IPS DF 6.9 (cell line): ENCODE results near the gene LCOR.

Source experiments
- DNase-seq: peaks from one replicate; pipeline ENCODE4 v3.0.0-alpha.2; 2013; ENCODE audit warnings: low read depth, low spot score
- H3K27ac ChIP-seq: one replicate; pipeline ENCODE4 v1.5.1; 2013; ENCODE audit warnings: low read length, control low read depth
- H3K27me3 ChIP-seq: 2 replicates; pipeline ENCODE4 v1.6.1; 2013; ENCODE audit warnings: mild to moderate bottlenecking, low read length; ENCODE audit not compliant: control insufficient read depth, insufficient read depth
- H3K36me3 ChIP-seq: 2 replicates; pipeline ENCODE4 v1.6.1; 2013; ENCODE audit warnings: low read length; ENCODE audit not compliant: control insufficient read depth, insufficient read depth
- H3K4me1 ChIP-seq: 2 replicates; pipeline ENCODE4 v1.6.1; 2013; ENCODE audit warnings: low read length; ENCODE audit not compliant: control insufficient read depth, insufficient read depth
- H3K4me3 ChIP-seq: 2 replicates; pipeline ENCODE4 v1.5.1; 2013; ENCODE audit warnings: mild to moderate bottlenecking, low read length
- H3K9me3 ChIP-seq: 2 replicates; pipeline ENCODE4 v1.6.1; 2013; ENCODE audit warnings: low read length, inconsistent platforms; ENCODE audit not compliant: control insufficient read depth, insufficient read depth
- WGBS: extraction: QIAGEN DNeasy Blood & Tissue Kit; methylation state at CpG from one replicate; pipeline ENCODE4 v1.1.7; 2013; ENCODE audit warnings: mixed read lengths, missing lambda C conversion rate; ENCODE audit not compliant: insufficient read length, insufficient coverage; 5-methylcytosine and 5-hydroxymethylcytosine counted together

LCOR gene

GRCh38 chr10:96857301-96858012 lies 25.4 kb downstream of the LCOR start:
- Histone ChIP-seq H3K4me3 (no peak overlapping the region), H3K27ac (no peak overlapping the region), H3K36me3 (no peaks in the 10 kb centered on the region), H3K27me3 (no peaks in the 10 kb centered on the region), H3K4me1 (0 out of 2 replicates have a peak, but pooled peaks cover 1% of the 10 kb centered on the region), H3K9me3 (no peaks in the 10 kb centered on the region)
- DNase-seq, result no peak
- WGBS, result no CpG with 5 or more reads among the region's 4 CpGs

- no CpG with 5 or more reads among the region's 2 CpGs for WGBS
- DNase-seq, result no peak
- Histone ChIP-seq H3K27ac (no peak overlapping the region), H3K9me3 (no peaks in the 10 kb centered on the region), H3K27me3 (no peaks in the 10 kb centered on the region), H3K4me3 (no peak overlapping the region), H3K4me1 (0 out of 2 replicates have a peak, but pooled peaks cover 1% of the 10 kb centered on the region), H3K36me3 (no peaks in the 10 kb centered on the region)
Observed at GRCh38 chr10:96858038-96858705, 26.1 kb downstream of the LCOR start.

- no CpG with 5 or more reads among the region's 2 CpGs for WGBS
- DNase-seq, result no peak
- Histone ChIP-seq H3K27me3 (no peaks in the 10 kb centered on the region), H3K36me3 (no peaks in the 10 kb centered on the region), H3K27ac (no peak overlapping the region), H3K9me3 (no peaks in the 10 kb centered on the region), H3K4me1 (0 out of 2 replicates have a peak, but pooled peaks cover 1% of the 10 kb centered on the region), H3K4me3 (no peak overlapping the region)
Observed at GRCh38 chr10:96858706-96859050, 26.6 kb downstream of the LCOR start.

GRCh38 chr10:96860631-96861277 lies 28.7 kb downstream of the LCOR start:
- no peak for DNase-seq
- no peaks in the 10 kb centered on the region for H3K27me3 ChIP-seq
- WGBS, result no CpG with 5 or more reads among the region's 5 CpGs
- no peaks in the 10 kb centered on the region for H3K36me3 ChIP-seq
- no peaks in the 10 kb centered on the region for H3K9me3 ChIP-seq
- 0 out of 2 replicates have a peak, but pooled peaks cover 1% of the 10 kb centered on the region for H3K4me1 ChIP-seq
- H3K4me3 ChIP-seq, result no peak overlapping the region
- no peak overlapping the region for H3K27ac ChIP-seq

GRCh38 chr10:96863922-96864543 lies 31.9 kb downstream of the LCOR start:
- H3K27me3 ChIP-seq, result no peaks in the 10 kb centered on the region
- DNase-seq, result no peak
- H3K9me3 ChIP-seq, result no peaks in the 10 kb centered on the region
- H3K27ac ChIP-seq, result no peak overlapping the region
- WGBS, result no CpG with 5 or more reads among the region's 3 CpGs
- no peaks in the 10 kb centered on the region for H3K36me3 ChIP-seq
- no peak overlapping the region for H3K4me3 ChIP-seq
- no peaks in the 10 kb centered on the region for H3K4me1 ChIP-seq

- Histone ChIP-seq H3K27me3 (no peaks in the 10 kb centered on the region), H3K9me3 (no peaks in the 10 kb centered on the region), H3K4me1 (no peaks in the 10 kb centered on the region; the same call in 1 of the 2 replicates), H3K36me3 (no peaks in the 10 kb centered on the region), H3K4me3 (no peak overlapping the region), H3K27ac (no peak overlapping the region)
- DNase-seq, result no peak
Observed at GRCh38 chr10:96873086-96873485, 41.0 kb downstream of the LCOR start.

GRCh38 chr10:96873756-96874467 lies 41.8 kb downstream of the LCOR start:
- Histone ChIP-seq H3K27ac (no peak overlapping the region), H3K9me3 (no peaks in the 10 kb centered on the region), H3K4me1 (no peaks in the 10 kb centered on the region; the same call in 1 of the 2 replicates), H3K27me3 (no peaks in the 10 kb centered on the region), H3K36me3 (no peaks in the 10 kb centered on the region), H3K4me3 (no peak overlapping the region)
- DNase-seq, result no peak
- WGBS, result no CpG with 5 or more reads among the region's 7 CpGs

- H3K27ac ChIP-seq, result no peak overlapping the region
- WGBS, result no CpG with 5 or more reads among the region's 3 CpGs
- H3K4me1 ChIP-seq, result no peaks in the 10 kb centered on the region
- no peak for DNase-seq
- H3K36me3 ChIP-seq, result no peaks in the 10 kb centered on the region
- H3K4me3 ChIP-seq, result no peak overlapping the region
- no peaks in the 10 kb centered on the region for H3K27me3 ChIP-seq
- H3K9me3 ChIP-seq, result no peaks in the 10 kb centered on the region
Observed at GRCh38 chr10:96878057-96878456, 46.0 kb downstream of the LCOR start.

GRCh38 chr10:96880575-96880974 lies 48.5 kb downstream of the LCOR start:
- Histone ChIP-seq H3K36me3 (no peaks in the 10 kb centered on the region), H3K4me1 (no peaks in the 10 kb centered on the region; the same call in 1 of the 2 replicates), H3K4me3 (no peak overlapping the region), H3K27ac (no peak overlapping the region), H3K27me3 (no peaks in the 10 kb centered on the region), H3K9me3 (no peaks in the 10 kb centered on the region)
- no CpG with 5 or more reads among the region's 2 CpGs for WGBS
- no peak for DNase-seq
